ENCODE results near the gene AGPAT2. TPM values are rescaled to one million over a fixed set of nuclear protein-coding genes. Genes with fewer than 3 reads are reported as not detected.

Gene AGPAT2
- total and polyA plus RNA-seq, 2 donors (not counting 1 experiment from before 2014, with no cell fraction given) = 25.1 to 28.4 TPM

DNA sequence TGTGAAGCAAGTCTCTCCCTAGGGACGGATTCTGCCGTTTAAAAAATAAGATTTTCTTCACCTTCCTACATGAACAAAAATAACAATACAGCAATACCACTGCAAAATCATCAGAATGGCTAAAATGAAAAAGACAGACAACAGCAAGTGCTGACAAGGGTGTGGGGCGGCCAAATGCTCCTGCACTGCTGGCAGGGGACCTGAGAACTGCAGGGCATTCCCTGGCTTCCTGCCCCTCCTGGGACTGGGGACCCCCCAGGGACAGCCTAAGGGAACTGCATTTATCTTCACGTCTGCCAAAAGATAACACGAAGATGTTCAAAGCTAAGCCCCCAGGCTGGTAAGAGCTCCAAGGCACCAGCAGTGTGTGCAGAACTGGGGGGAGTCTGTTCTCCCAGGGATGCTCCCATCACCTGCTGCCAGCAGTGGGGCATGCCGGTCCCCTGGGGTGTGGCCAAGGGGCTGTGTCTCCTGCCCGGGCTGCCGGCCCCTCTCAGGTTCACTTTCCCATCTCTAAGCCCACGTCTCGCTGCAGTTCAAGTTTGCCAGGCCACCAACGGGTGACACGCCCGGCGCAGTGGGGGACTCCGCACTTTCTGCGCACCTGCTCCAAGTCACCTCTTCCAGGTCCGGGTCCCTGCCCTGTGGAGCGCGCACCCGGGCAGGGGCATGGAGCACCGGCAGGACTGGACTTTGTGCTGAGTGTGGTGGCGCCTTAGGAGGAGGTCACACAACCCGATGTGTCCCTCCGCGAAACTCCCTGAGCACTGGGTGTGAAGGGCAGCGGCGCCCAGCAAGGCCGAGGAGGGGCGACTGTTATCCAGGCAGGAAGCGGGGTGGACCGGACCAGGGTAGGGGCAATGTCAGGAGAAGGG lies 29.0 kb downstream of the AGPAT2 start:
- H3K27ac ChIP-seq (ENCODE audit: low read length in 2 of 2) = no peak overlapping the region
- 7% methylated on average over 30 of the region's 31 CpGs for WGBS (ENCODE audit: insufficient coverage)
- H3K4me1 ChIP-seq (ENCODE audit: control insufficient read depth in 2 of 2, insufficient read depth in 2 of 2, low read length in 2 of 2) = peaks cover 46 to 50% of the 10 kb centered on the region in 2 donors
- H3K9ac ChIP-seq (ENCODE audit: low read length) = no peak overlapping the region
- Mint-ChIP-seq H3K9me3 (ENCODE audit: insufficient read depth) (no peaks in the 10 kb centered on the region), H3K4me1 (peaks cover 29% of the 10 kb centered on the region), H3K4me3 (peak overlapping the region; percentile 26), H3K27ac (no peak overlapping the region), H3K27me3 (peaks cover 38% of the 10 kb centered on the region)
- no peaks in the 10 kb centered on the region for H4K20me1 ChIP-seq (ENCODE audit: control insufficient read depth, insufficient read depth, low read length, poor library complexity, severe bottlenecking)
- ATAC-seq (ENCODE audit: low read depth) = no peak
- H3K36me3 ChIP-seq (replicated peaks in 1 of 2; ENCODE audit: control extremely low read depth in 1 of 2, control insufficient read depth in 1 of 2, extremely low read depth in 1 of 2, insufficient read depth in 2 of 2, low read length in 1 of 2) = no peaks in the 10 kb centered on the region
- H3K79me2 ChIP-seq (ENCODE audit: control insufficient read depth, insufficient read depth, low read length) = no peaks in the 10 kb centered on the region
- intact Hi-C loops (cut with micrococcal nuclease) = no loop called here
- peak overlapping the region; percentile 23 for H3K4me2 ChIP-seq (replicated peaks; ENCODE audit: low read depth, low read length, poor library complexity, severe bottlenecking)
- ChIA-PET POLR2A (interaction anchor here (0.6 kb wide), 1 partner anchor 67 kb away, joined by 9 read pairs; no protein-coding TSS in a partner anchor), CTCF (no interaction called here)
- peaks cover 0 to 37% (median 0%) of the 10 kb centered on the region in 3 donors for H3K9me3 ChIP-seq (ENCODE audit: control extremely low read depth in 1 of 3, control insufficient read depth in 2 of 3, insufficient read depth in 1 of 3, low read length in 2 of 3)
- peaks cover 0 to 97% (median 58%) of the 10 kb centered on the region in 4 experiments for H3K27me3 ChIP-seq (replicated peaks in 1 of 4; ENCODE audit: control extremely low read depth in 1 of 4, control insufficient read depth in 3 of 4, insufficient read depth in 4 of 4, low read length in 3 of 4)
- no peak overlapping the region for H3K4me3 ChIP-seq (ENCODE audit: control extremely low read depth in 1 of 5, extremely low read depth in 1 of 5, insufficient read depth in 1 of 5, low read depth in 2 of 5, low read length in 4 of 5)
- DNase-seq = peak; percentile 36
- TF ChIP-seq CTCF (IDR thresholded peaks at IDR 0.05) = no peak
- no peak for TF ChIP-seq EZH2 (IDR thresholded peaks at IDR 0.05; ENCODE audit: borderline replicate concordance, insufficient read depth, low read depth, low read length, poor library complexity, severe bottlenecking)
- H2AFZ ChIP-seq (ENCODE audit: insufficient read depth, low read depth, low read length, poor library complexity, severe bottlenecking) = no peak overlapping the region

All from B cell (primary cell).